ENCODE measurements around the gene PFAS.
"Not testable (repeated sequence)": the region's sequence is repeated elsewhere in the genome, so short reads cannot be mapped to it uniquely, and the experiment has no call there.

The PFAS gene

GRCh38 chr17:8225813-8226535, 23.1 kb upstream of the PFAS start:
- no peak for DNase-seq

GRCh38 chr17:8226536-8227237, 22.4 kb upstream of the PFAS start:
- no peak for DNase-seq

- no peak for DNase-seq
These were observed 21.9 kb upstream of the PFAS start for GRCh38 chr17:8227238-8227581.

- DNase-seq = no peak
These were observed 17.4 kb upstream of the PFAS start for GRCh38 chr17:8231701-8232100.

GRCh38 chr17:8234361-8235270, 14.5 kb upstream of the PFAS start:
- DNase-seq = no peak

- no peak for DNase-seq
These were observed 13.4 kb upstream of the PFAS start for GRCh38 chr17:8235676-8236075.

- DNase-seq = no peak
These were observed 11.9 kb upstream of the PFAS start for GRCh38 chr17:8237175-8237574.

GRCh38 chr17:8237886-8238285, 11.2 kb upstream of the PFAS start:
- no peak for DNase-seq

- DNase-seq = no peak
These were observed 5.3 kb upstream of the PFAS start for GRCh38 chr17:8243827-8244226.

GRCh38 chr17:8244768-8245167, 4.3 kb upstream of the PFAS start:
- no peak for DNase-seq

- DNase-seq = no peak
These were observed 772 bp downstream of the PFAS start for GRCh38 chr17:8249621-8250500.

GRCh38 chr17:8251411-8251810, 2.3 kb downstream of the PFAS start:
- DNase-seq = not testable (repeated sequence)

GRCh38 chr17:8253801-8254200, 4.7 kb downstream of the PFAS start:
- no peak for DNase-seq

GRCh38 chr17:8254881-8255280, 5.8 kb downstream of the PFAS start:
- no peak for DNase-seq

- DNase-seq = no peak
These were observed 6.4 kb downstream of the PFAS start for GRCh38 chr17:8255499-8255898.

GRCh38 chr17:8256291-8256690, 7.2 kb downstream of the PFAS start:
- DNase-seq = no peak

GRCh38 chr17:8256691-8257090, 7.6 kb downstream of the PFAS start:
- DNase-seq = no peak

- no peak for DNase-seq
These were observed 8.7 kb downstream of the PFAS start for GRCh38 chr17:8257801-8258200.

- no peak for DNase-seq
These were observed 15.2 kb downstream of the PFAS start for GRCh38 chr17:8264320-8264719.

- DNase-seq = no peak
These were observed 15.9 kb downstream of the PFAS start for GRCh38 chr17:8264836-8265542.

- DNase-seq = no peak
These were observed 17.8 kb downstream of the PFAS start for GRCh38 chr17:8266648-8267479.
